Measurements from ENCODE around the gene HNRNPL. TPM values are rescaled to one million over a fixed set of nuclear protein-coding genes. Genes with fewer than 3 reads are reported as not detected.

Gene HNRNPL
- total and polyA plus RNA-seq, 9 of the 15 experiments (the other 6 are each of a cell fraction or from before 2014, with no cell fraction given): 39.5 to 610 (median 299) TPM

DNA sequence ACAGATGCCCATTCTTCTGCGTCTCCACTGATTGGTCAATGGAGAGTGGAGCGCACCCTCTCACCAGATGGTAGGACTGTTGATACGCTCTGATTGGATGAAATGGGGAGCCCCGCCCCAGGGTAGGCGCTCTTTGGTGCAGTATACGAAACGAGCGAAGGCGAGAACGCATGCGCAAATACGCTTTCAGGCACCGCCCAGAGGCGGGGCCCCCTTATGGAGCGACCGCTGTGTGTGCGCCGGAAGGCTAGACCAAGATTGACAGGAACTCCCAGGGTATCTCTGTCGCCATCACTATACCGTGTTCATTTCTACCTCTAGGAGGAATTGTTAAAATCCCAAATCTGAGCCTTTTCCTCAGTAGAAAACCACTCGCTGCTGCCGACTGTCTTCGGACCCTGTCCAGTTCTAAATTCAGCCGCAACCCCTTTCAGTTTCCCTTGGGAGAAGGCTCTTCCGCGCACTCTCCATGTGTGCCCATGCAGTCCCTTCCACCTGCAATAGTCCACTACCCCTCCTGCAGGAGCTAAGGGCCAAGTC is 720 bp upstream of the HNRNPL start (continued):
- TF ChIP-seq TEAD2 (tag; IDR thresholded peaks at IDR 0.05) (no peak), ZNF217 (CRISPR knock-in tag; IDR thresholded peaks at IDR 0.05) (no peak), GATA2 (CRISPR knock-in tag; IDR thresholded peaks at IDR 0.05) (peak; percentile 97), TSC22D4 (tag; IDR thresholded peaks at IDR 0.05) (no peak), PHF20 (IDR thresholded peaks at IDR 0.05; ENCODE audit: partially characterized antibody) (peak; percentile 70), MEF2A (IDR thresholded peaks at IDR 0.05; ENCODE audit: control insufficient read depth, low read depth, low read length) (no peak), ZNF644 (tag; IDR thresholded peaks at IDR 0.05; ENCODE audit: low read depth) (no peak), POLR3G (IDR thresholded peaks at IDR 0.05; ENCODE audit: extremely low read depth, insufficient read length, insufficient replicate concordance) (no peak), ETV6 (IDR thresholded peaks at IDR 0.05; ENCODE audit: borderline replicate concordance in 1 of 2, low read depth in 2 of 2, low read length in 1 of 2) (no peak), ETV6 (CRISPR knock-in tag; IDR thresholded peaks at IDR 0.05; ENCODE audit: borderline replicate concordance) (no peak), NUFIP1 (IDR thresholded peaks at IDR 0.05; ENCODE audit: partially characterized antibody) (no peak), DIDO1 (tag; IDR thresholded peaks at IDR 0.05; ENCODE audit: low read depth) (0 out of 2 replicates have a peak, but pooled peaks have one; percentile 47), CTBP1 (IDR thresholded peaks at IDR 0.05; ENCODE audit: borderline replicate concordance) (no peak; the same call in 1 of the 2 replicates), MCM5 (IDR thresholded peaks at IDR 0.05; ENCODE audit: low read depth) (no peak), PRMT5 (CRISPR knock-in tag; IDR thresholded peaks at IDR 0.05) (no peak)
- TF ChIP-seq, protein P1, sequence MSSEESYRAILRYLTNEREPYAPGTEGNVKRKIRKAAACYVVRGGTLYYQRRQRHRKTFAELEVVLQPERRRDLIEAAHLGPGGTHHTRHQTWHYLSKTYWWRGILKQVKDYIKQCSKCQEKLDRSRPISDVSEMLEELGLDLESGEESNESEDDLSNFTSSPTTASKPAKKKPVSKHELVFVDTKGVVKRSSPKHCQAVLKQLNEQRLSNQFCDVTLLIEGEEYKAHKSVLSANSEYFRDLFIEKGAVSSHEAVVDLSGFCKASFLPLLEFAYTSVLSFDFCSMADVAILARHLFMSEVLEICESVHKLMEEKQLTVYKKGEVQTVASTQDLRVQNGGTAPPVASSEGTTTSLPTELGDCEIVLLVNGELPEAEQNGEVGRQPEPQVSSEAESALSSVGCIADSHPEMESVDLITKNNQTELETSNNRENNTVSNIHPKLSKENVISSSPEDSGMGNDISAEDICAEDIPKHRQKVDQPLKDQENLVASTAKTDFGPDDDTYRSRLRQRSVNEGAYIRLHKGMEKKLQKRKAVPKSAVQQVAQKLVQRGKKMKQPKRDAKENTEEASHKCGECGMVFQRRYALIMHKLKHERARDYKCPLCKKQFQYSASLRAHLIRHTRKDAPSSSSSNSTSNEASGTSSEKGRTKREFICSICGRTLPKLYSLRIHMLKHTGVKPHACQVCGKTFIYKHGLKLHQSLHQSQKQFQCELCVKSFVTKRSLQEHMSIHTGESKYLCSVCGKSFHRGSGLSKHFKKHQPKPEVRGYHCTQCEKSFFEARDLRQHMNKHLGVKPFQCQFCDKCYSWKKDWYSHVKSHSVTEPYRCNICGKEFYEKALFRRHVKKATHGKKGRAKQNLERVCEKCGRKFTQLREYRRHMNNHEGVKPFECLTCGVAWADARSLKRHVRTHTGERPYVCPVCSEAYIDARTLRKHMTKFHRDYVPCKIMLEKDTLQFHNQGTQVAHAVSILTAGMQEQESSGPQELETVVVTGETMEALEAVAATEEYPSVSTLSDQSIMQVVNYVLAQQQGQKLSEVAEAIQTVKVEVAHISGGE (CRISPR knock-in tag; IDR thresholded peaks at IDR 0.05): no peak
- TF ChIP-seq, protein P2, sequence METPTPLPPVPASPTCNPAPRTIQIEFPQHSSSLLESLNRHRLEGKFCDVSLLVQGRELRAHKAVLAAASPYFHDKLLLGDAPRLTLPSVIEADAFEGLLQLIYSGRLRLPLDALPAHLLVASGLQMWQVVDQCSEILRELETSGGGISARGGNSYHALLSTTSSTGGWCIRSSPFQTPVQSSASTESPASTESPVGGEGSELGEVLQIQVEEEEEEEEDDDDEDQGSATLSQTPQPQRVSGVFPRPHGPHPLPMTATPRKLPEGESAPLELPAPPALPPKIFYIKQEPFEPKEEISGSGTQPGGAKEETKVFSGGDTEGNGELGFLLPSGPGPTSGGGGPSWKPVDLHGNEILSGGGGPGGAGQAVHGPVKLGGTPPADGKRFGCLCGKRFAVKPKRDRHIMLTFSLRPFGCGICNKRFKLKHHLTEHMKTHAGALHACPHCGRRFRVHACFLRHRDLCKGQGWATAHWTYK (CRISPR knock-in tag; IDR thresholded peaks at IDR 0.05): 0 out of 2 replicates have a peak, but pooled peaks have one; percentile 35
